Frontal cortex (tissue), 4 donors: ENCODE measurements around the gene GRIK4. TPM values are rescaled to one million over a fixed set of nuclear protein-coding genes. Genes with fewer than 3 reads are reported as not detected.
"Not testable (repeated sequence)": the region's sequence is repeated elsewhere in the genome, so short reads cannot be mapped to it uniquely, and the experiment has no call there.

Source experiments
- DNase-seq, 2 donors: peaks; one replicate each; pipeline ENCODE4 v3.0.0; 2012; ENCODE audit warnings: low spot score in 2 of 2
- FAIRE-seq: peaks from 2 replicates; lab custom pipeline; 2012; peaks lifted over from hg19 to GRCh38; lab: Jason Lieb, UNC
- total RNA-seq: library from RNA; depleted of rRNA; stranded (reverse); fragments of >200 nt; gene quantifications from one replicate; pipeline ENCODE4 v1.2.3, GENCODE V29; 2014
- donor health status: control.
- donor health status: control.
- donor health status: control.

GRIK4 gene
- total RNA-seq, 1 donor from 2014 or later, result 3.3 TPM

GRCh38 chr11:120597250-120598215 is 86.0 kb downstream of the GRIK4 start:
- DNase-seq, result no peak

DNA sequence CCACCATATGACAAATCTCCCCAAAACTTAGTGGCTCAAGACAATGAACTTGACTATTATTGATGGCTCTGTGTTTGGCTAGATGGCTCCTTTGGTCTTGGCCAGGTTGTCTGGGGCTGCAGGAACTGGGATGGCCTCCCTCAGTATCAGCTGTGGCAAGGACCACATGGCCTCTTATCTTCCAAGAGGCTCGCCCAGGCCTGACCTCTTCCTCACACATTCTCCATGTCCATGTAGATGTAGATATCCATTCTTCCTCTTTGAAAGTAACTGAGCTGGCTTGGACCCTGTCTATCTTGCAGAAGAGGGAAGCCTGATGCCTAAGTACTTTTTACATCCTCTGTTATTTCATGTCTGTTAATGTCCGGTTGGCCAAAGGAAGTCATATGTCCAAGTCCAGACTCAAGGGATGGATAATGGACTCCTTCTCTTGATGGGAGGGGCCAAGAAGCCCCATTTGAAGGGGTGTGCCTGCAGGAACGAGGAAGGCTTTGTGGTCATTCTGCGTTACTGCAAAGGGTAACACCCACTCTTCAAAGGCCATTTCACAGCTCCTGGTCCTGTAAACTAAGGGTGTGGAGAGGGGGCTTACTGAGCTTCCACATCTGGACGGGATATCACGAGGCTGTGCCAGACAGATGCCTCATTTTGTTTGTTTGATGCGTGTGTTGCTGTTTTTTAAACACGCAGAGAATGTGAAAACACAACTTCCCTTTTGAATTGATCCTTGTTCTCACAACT is 87.1 kb downstream of the GRIK4 start:
- DNase-seq, result no peak
- no peak for FAIRE-seq

More at GRCh38 chr11:120597250-120598215, 86.0 kb downstream of the GRIK4 start:
- FAIRE-seq, result no peak

- no peak for FAIRE-seq
- DNase-seq, result no peak
Observed at GRCh38 chr11:120599816-120600420, 88.4 kb downstream of the GRIK4 start.

DNA sequence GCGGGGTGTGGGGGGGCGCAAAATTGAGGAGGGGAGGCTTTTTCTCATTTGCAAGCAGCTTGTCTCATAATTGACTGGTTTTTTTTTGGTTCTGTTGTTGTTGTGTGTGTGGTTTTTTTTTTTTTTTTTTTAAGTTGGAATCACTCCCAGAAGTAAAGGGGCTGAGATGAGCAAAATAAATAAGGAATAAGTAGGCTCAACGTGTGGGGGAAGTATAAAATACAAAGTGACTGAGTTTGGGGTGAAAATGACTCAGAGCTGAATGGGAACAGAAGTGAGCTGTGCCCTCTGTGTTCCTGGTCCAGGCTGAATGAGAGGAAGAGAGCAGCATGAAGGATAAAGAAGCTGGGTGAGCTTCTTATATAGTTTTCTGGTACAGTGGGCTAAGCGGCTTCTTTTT is 90.0 kb downstream of the GRIK4 start:
- peak in 1 of 2 donors; percentile 41 for DNase-seq

GRCh38 chr11:120603071-120603470 is 91.5 kb downstream of the GRIK4 start:
- FAIRE-seq (no peak), DNase-seq (no peak)

More for the DNA sequence above, 90.0 kb downstream of the GRIK4 start:
- FAIRE-seq, result no peak

- no peak for FAIRE-seq
- DNase-seq, result no peak
Observed at GRCh38 chr11:120605469-120605868, 93.9 kb downstream of the GRIK4 start.

GRCh38 chr11:120606211-120607010 is 94.9 kb downstream of the GRIK4 start:
- no peak for DNase-seq
- no peak for FAIRE-seq

- no peak for DNase-seq
- no peak for FAIRE-seq
Observed at GRCh38 chr11:120608061-120608460, 96.5 kb downstream of the GRIK4 start.

DNA sequence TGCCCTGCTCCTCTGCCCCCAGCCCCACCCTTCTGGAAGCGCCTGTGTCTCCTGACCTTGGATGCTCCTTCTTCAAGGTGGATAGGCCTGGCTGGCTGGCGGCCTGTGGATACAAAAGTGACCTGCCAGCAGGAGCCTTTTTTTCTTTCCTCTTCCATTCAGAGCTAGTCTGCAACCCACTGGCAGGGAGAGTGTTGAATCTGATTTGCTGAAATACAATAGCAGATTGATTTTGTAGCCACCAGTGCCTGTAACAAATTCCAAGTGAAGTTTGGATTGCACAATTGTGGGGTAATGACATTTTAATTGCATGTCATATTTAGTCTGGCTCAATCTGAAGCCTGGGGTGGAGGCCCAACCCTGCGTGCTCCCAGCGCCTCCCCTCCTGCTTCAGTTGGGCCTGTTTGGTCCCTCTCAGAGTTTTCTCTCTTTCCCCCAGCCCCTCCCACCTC is 97.2 kb downstream of the GRIK4 start:
- DNase-seq, result no peak

GRCh38 chr11:120610111-120610510 is 98.6 kb downstream of the GRIK4 start:
- FAIRE-seq (no peak), DNase-seq (no peak)

More for the DNA sequence above, 97.2 kb downstream of the GRIK4 start:
- no peak for FAIRE-seq

DNA sequence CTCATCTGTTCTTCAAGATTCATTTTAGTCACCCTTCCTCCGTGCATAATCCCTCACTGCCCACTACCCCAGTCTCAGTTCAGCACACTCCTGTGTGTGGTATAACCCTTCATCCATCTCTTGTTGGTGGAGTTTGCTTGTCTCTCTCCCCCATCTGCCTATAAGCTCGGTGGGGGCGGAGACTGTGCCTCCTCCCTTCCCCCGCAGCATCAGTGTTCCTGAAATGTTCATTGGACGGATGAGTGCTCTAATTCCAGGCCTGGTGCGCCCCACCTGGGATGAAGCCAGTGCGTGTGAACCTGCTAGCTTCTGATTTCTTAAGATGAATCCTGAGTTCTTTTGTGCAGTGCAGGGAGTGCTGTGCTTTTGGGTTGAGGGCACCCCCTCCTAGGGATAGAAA is 100.0 kb downstream of the GRIK4 start:
- DNase-seq (no peak), FAIRE-seq (no peak)

- DNase-seq (no peak), FAIRE-seq (no peak)
Observed at GRCh38 chr11:120612513-120613263, 101.1 kb downstream of the GRIK4 start.

- DNase-seq (no peak), FAIRE-seq (no peak)
Observed at GRCh38 chr11:120613264-120614226, 102.0 kb downstream of the GRIK4 start.

DNA sequence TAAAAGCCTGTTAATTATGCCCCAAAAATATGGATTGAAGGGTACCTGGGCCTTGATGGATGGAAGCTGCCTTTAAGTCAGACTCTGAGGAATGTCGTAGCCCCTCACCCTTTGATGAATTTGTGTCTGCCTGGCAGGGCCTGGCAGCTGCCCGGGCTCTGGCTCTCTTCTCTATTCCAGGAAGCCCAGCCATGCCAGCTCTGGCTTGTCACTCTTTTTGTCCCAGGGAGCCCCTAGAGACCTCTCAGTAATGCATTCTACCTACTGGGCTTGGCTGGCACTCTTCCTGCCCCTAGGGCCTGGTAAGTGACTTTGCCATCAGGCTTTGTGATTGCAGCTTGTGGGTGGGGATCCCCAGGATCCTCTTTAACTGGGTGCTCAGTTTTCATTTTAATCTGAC is 103.8 kb downstream of the GRIK4 start:
- DNase-seq, result no peak
- FAIRE-seq, result no peak

DNA sequence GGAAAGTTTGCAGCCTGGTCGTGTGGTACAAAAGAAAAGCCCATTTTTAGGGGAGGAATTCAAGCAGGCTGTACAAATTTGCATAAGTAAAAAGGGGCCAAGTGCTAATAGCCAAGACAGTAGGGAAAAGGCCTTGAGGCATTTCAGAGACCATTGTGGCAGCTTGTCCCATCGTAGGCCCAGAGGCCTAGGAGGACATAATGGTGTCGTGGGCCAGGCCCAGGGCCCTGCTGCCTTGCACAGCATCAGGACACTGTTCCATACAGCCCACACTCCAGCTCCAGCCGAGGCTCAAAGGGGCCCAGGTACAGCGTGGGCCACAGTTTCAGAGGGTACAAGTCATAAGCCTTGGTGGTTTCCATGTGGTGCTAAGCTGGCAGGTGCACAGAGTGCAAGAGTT is 106.9 kb downstream of the GRIK4 start:
- DNase-seq, result no peak
- no peak for FAIRE-seq

GRCh38 chr11:120622189-120622875 is 110.8 kb downstream of the GRIK4 start:
- DNase-seq (no peak), FAIRE-seq (no peak)

DNA sequence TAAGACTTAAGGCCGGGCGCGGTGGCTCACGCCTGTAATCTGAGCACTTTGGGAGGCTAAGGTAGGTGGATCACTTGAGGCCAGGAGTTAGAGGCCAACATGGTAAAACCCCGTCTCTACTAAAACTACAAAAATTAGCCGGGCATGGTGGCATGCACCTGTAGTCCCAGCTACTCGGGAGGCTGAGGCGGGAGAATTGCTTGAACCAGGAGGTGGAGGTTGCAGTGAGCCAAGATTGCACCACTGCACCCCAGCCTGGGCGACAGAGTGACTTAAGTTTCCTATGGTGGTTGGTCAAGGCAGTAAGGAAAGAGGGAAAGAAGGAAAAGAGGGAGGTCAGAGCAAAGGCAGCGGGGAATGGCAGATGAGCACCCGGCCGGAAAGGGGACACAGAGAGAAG is 113.4 kb downstream of the GRIK4 start:
- not testable (repeated sequence) for DNase-seq, FAIRE-seq
